BE2C (cell line): ENCODE data around the gene FAM107B.

ENCODE experiments used
- DNase-seq: peaks from one replicate; pipeline ENCODE4 v3.0.0-alpha.2; 2020
- H3K27me3 ChIP-seq: fragments of 250-450 bp; sonication (Bioruptor Pico); 2 replicates; pipeline ENCODE4 v1.5.1; 2020; ENCODE audit warnings: mild to moderate bottlenecking
- H3K36me3 ChIP-seq: fragments of 250-450 bp; sonication (Bioruptor Pico); 2 replicates; pipeline ENCODE4 v1.5.1; 2020; ENCODE audit warnings: mild to moderate bottlenecking
- H3K4me1 ChIP-seq: fragments of 250-450 bp; sonication (Bioruptor Pico); 2 replicates; pipeline ENCODE4 v1.5.1; 2020
- H3K4me3 ChIP-seq: 2 replicates; pipeline ENCODE4 v1.5.1; 2011; ENCODE audit warnings: low read depth, low read length
- H3K9me3 ChIP-seq: fragments of 250-450 bp; sonication (Bioruptor Pico); 2 replicates; pipeline ENCODE4 v1.5.1; 2020
- CTCF ChIP-seq: IDR thresholded peaks from 2 replicates; pipeline ENCODE4 v1.5.1; 2012; ENCODE audit warnings: mild to moderate bottlenecking, low read depth, low read length

The FAM107B gene

DNA sequence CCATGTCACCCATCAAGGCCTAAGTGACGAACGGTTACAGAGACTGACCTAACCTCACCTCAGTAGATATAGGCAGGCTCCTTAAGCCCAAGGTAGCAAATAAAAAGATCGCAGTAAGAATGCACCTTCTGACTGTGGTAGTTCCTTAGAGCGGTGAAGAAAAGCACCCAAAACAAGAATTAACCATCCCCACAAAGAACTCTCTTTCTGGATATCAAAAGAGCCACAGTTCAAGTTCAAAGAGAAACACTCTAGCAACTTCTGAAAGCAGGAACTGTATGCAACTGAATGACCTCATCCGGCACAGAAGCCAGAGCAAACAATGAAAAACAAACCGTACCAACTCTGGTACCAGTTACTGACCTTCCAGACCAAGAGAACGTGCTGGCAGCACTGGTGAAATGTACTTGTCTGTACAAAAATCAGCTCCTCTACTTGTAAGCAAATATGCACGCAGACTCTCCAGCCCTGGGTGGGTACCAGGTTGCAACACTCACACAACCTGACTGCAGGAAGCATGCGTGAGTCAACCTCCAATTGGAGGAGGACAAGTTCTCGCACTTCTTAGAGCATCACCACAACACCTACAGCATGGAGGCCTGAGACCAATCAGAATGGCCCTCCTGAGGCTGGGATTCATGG lies 202.7 kb downstream of the FAM107B start:
- peaks cover 7% of the 10 kb centered on the region; the same call in 1 of the 2 replicates for H3K36me3 ChIP-seq
- peaks cover 9% of the 10 kb centered on the region; the same call in 1 of the 2 replicates for H3K4me1 ChIP-seq
- no peaks in the 10 kb centered on the region for H3K9me3 ChIP-seq
- TF ChIP-seq CTCF: no peak
- no peaks in the 10 kb centered on the region for H3K27me3 ChIP-seq
- DNase-seq: no peak
- H3K4me3 ChIP-seq: no peak overlapping the region

DNA sequence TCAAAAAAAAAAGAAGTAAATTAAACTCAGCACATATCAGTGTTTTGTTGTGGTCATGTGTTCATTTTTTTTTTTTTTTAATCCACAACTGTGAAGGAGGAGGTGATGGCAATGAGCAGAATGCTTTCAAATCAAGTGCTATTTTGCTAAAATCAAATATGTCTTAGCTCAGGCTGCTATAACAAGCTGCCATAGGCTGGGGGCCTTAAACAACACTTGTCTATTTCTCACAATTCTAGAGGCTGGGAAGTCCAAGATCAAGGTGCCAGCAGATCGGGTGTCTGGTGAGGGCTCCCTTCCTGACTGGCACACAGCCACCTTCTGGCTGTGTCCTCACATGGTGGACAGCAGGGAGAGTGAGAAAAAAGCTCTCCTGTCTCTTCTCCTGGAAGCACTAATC lies 203.9 kb downstream of the FAM107B start:
- TF ChIP-seq CTCF: no peak
- Histone ChIP-seq H3K4me1 (peaks cover 9% of the 10 kb centered on the region; the same call in 1 of the 2 replicates), H3K36me3 (peaks cover 11% of the 10 kb centered on the region)

GRCh38 chr10:14569274-14570060 lies 205.2 kb downstream of the FAM107B start:
- Histone ChIP-seq H3K9me3 (no peaks in the 10 kb centered on the region), H3K27me3 (no peaks in the 10 kb centered on the region), H3K4me1 (peaks cover 5% of the 10 kb centered on the region; the same call in 1 of the 2 replicates), H3K4me3 (no peak overlapping the region), H3K36me3 (peaks cover 11% of the 10 kb centered on the region)
- no peak for DNase-seq
- TF ChIP-seq CTCF: no peak

More for the DNA sequence above, 203.9 kb downstream of the FAM107B start:
- no peak overlapping the region for H3K4me3 ChIP-seq
- no peak for DNase-seq
- H3K9me3 ChIP-seq: no peaks in the 10 kb centered on the region
- no peaks in the 10 kb centered on the region for H3K27me3 ChIP-seq

DNA sequence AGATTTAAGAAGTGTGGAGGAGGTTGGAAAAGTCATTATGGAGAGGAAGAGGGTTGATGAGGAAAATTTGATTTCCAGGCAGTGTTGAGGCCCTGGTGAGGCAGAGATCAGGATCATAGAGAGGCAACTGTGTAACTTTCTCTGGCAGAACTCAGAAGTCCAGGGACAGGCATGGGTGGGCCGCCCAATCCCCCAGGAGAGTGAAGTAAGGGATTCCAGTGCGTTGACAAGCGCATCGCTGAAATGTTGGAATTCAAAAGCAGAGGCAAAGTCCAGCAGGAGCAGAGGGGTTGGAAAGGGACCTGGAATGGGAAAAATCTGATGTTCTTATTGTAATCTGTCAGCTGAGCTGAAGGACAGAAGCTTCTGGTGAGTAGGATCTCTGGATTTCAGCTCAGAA lies 207.3 kb downstream of the FAM107B start:
- peaks cover 11% of the 10 kb centered on the region for H3K36me3 ChIP-seq
- H3K4me1 ChIP-seq: no peaks in the 10 kb centered on the region
- no peak overlapping the region for H3K4me3 ChIP-seq
- DNase-seq: no peak
- no peak for TF ChIP-seq CTCF
- no peaks in the 10 kb centered on the region for H3K9me3 ChIP-seq
- H3K27me3 ChIP-seq: no peaks in the 10 kb centered on the region

- TF ChIP-seq CTCF: no peak
- no peak for DNase-seq
- H3K36me3 ChIP-seq: peaks cover 11% of the 10 kb centered on the region
- no peaks in the 10 kb centered on the region for H3K4me1 ChIP-seq
- H3K9me3 ChIP-seq: no peaks in the 10 kb centered on the region
- H3K27me3 ChIP-seq: no peaks in the 10 kb centered on the region
- no peak overlapping the region for H3K4me3 ChIP-seq
These were observed 208.2 kb downstream of the FAM107B start for GRCh38 chr10:14566498-14566897.

GRCh38 chr10:14565199-14565598 lies 209.5 kb downstream of the FAM107B start:
- H3K4me1 ChIP-seq: no peaks in the 10 kb centered on the region
- peaks cover 11% of the 10 kb centered on the region for H3K36me3 ChIP-seq
- no peak for TF ChIP-seq CTCF
- H3K4me3 ChIP-seq: no peak overlapping the region
- H3K27me3 ChIP-seq: no peaks in the 10 kb centered on the region
- no peak for DNase-seq
- H3K9me3 ChIP-seq: no peaks in the 10 kb centered on the region
